Activated naive CD8-positive, alpha-beta T cell treated with anti-CD3 and anti-CD28 coated beads, Interleukin-2, amount 50 U/mL, for 24 hours (primary cell): ENCODE results near the gene CCDC24.

Experiments
- ATAC-seq: fragments of 150-1000 bp; cut with Tn5 transposase; one replicate; pipeline ENCODE4 v1.10.0; 2021
- DNase-seq: peaks from one replicate; pipeline ENCODE4 v3.0.0; 2021
- H3K27ac Mint-ChIP-seq: one replicate; pipeline ENCODE4 v1.8.0; 2021; ENCODE audit warnings: mild to moderate bottlenecking, mixed read lengths
- H3K27me3 Mint-ChIP-seq: one replicate; pipeline ENCODE4 v1.8.0; 2021; ENCODE audit warnings: mixed read lengths
- H3K36me3 Mint-ChIP-seq: one replicate; pipeline ENCODE4 v1.8.0; 2021; ENCODE audit warnings: low read depth, mixed read lengths
- H3K4me1 Mint-ChIP-seq: one replicate; pipeline ENCODE4 v1.8.0; 2021; ENCODE audit warnings: mixed read lengths
- H3K4me3 Mint-ChIP-seq: one replicate; pipeline ENCODE4 v1.8.0; 2021; ENCODE audit warnings: mild to moderate bottlenecking, moderate library complexity, mixed read lengths
- H3K9me3 Mint-ChIP-seq: one replicate; pipeline ENCODE4 v1.8.0; 2021; ENCODE audit warnings: mixed read lengths

Gene CCDC24

DNA sequence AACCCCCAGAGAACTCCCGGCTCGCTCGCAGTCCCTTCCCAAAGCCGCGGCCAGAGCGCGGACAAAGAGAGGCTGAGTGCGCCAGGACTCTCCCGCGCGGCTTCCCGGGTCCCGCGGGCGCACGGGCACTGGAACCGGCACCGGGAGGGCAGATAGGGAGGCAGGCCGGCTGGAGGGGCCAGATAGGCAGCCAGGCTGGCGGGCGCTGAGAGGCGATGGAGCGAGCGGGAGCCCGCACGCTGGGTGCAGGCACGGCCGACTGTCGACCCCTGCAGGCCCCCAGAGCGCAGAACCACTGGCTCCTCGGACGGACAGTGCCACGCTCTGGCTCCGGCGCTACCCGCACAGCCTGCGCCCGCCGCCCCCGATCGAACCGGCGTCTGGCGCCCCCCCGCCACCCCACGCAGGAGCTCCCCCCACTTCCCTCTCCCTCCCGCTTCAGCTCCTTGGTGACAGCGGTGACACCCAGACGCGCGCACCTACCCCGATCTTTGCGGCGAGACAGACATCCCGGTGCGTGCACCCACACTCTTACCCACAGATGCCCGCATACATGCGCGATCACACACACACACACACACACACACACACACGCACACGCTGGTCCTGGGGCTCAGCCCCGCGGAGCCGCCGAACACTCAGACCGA is 39.3 kb downstream of the CCDC24 start:
- Mint-ChIP-seq H3K4me1 (peaks cover 16% of the 10 kb centered on the region), H3K9me3 (no peaks in the 10 kb centered on the region), H3K36me3 (no peaks in the 10 kb centered on the region), H3K4me3 (peak overlapping the region; percentile 85), H3K27ac (peak overlapping the region; percentile 76), H3K27me3 (no peaks in the 10 kb centered on the region)
- DNase-seq: peak; percentile 55
- peak; percentile 41 for ATAC-seq

DNA sequence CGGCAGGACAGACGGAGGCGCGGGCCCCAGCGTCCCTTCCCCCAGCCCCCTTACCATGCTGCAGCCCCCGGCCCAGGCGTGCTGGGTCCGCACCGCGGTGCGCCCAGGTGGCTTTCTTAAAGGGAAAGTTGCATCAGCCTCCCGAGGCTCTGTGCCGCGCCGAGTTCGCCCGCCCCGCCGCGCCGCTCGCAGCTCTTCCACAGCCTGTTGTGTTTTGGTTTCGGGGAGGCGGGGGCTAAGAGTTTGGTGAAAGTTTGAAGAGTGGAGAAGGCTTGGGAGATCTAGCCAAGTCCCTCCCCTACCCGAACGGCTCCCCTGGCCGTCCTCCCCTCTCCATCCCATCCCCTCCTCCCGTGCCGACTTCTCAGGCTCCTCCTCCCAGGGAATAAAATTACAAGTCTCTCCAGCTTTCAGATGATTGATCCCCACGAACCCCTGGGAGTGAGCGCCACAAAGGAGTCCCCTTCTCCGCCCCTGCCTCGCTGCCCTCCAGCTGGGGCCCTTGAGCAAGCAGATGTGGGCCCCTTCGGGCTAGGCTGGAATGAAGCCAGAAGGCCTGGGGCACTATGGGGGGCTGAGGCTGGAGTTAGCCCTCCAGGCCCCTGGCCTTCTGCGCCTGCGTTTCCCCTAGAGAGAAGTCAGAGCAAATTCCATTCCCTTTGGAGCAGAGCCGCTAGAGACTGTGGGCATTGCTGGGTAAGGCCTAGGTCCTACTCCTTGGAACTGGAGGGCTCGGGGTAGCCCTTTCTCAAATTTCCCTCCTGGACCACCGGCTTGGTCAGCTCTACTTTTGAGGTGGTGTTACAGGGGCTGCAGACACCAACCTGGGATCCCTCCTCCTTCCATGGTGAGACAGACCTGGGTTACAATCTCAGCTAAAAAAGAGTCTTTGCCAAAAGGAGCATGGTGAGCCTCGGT is 40.1 kb downstream of the CCDC24 start, which contains the start of gene SLC6A9:
Gene SLC6A9, minus strand, starts transcription at position 211 of the 918 bp plus-strand sequence. CDS start 7,185 bp downstream, outside the sequence.
- H3K27ac Mint-ChIP-seq: peak within 1 kb of the TSS; percentile 76
- peak; percentile 45 for DNase-seq
- H3K4me1 Mint-ChIP-seq: peaks cover 16% of the 10 kb centered on the region
- peak within 1 kb of the TSS; percentile 85 for H3K4me3 Mint-ChIP-seq
- no peaks in the 10 kb centered on the region for H3K27me3 Mint-ChIP-seq
- peak; percentile 3 for ATAC-seq
- H3K9me3 Mint-ChIP-seq: no peaks in the 10 kb centered on the region
- no peaks in the 10 kb centered on the region for H3K36me3 Mint-ChIP-seq

DNA sequence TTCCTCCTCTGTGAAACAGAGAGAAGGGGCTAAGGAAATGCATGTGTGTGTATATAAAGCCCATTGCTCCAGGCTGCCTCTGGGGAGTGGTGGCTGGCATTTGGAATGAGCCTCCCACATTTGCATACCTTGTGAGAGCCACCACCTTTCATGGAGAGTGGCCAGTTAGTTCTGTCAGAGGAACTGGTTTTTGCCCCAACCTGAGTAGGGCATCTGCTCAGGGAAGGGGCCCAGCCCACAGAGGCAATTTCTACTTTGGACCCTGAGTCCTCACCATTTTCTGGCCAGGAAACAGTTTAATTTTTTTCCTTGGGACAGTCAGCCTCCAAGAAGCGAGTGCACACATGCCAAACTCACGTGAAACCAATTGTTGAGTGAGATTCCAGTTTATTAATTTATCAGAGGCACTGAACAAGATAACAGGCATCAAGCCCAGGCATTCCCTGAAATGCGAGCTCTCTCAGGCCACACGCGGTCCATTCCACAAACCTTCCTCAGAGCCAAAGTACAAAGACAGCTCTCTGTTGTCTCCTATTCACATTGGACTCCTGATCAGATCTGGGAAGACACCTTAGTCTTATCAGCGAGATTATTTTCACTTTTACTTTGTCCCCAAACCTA is 40.9 kb downstream of the CCDC24 start:
- no peaks in the 10 kb centered on the region for H3K27me3 Mint-ChIP-seq
- H3K4me3 Mint-ChIP-seq: peak overlapping the region; percentile 85
- no peaks in the 10 kb centered on the region for H3K9me3 Mint-ChIP-seq
- DNase-seq: no peak
- no peak overlapping the region for H3K27ac Mint-ChIP-seq
- no peaks in the 10 kb centered on the region for H3K36me3 Mint-ChIP-seq
- peaks cover 16% of the 10 kb centered on the region for H3K4me1 Mint-ChIP-seq
- ATAC-seq: no peak

DNA sequence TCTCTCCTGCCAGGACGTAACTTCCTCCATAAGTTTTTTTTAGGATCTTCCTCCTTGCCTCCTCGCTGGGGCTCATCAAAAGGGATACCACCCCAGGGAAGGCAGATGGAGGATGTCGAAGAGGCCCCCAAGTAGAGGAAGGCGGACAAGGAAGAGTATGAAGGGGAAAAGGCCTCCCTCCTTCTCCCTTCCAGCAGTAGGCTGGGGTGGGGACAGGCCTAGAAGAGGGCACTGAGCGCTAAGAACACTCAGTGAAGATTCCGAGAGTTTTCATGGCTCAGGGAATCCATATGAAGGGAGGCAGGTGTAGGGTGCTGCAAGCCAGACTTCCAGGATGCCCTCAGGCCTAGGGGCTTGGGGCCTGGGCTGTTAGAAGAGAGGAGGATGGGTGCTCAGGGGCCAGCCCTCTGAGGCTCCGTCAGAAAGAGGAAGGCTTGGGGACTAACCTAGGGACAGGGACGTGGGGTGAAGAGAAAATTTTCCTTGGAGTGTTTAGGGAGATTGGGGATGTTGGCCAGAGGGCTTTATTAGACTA is 41.7 kb downstream of the CCDC24 start:
- Mint-ChIP-seq H3K4me1 (peaks cover 16% of the 10 kb centered on the region), H3K27me3 (no peaks in the 10 kb centered on the region), H3K27ac (no peak overlapping the region), H3K36me3 (no peaks in the 10 kb centered on the region), H3K9me3 (no peaks in the 10 kb centered on the region), H3K4me3 (no peak overlapping the region)
- ATAC-seq: no peak
- DNase-seq: no peak

DNA sequence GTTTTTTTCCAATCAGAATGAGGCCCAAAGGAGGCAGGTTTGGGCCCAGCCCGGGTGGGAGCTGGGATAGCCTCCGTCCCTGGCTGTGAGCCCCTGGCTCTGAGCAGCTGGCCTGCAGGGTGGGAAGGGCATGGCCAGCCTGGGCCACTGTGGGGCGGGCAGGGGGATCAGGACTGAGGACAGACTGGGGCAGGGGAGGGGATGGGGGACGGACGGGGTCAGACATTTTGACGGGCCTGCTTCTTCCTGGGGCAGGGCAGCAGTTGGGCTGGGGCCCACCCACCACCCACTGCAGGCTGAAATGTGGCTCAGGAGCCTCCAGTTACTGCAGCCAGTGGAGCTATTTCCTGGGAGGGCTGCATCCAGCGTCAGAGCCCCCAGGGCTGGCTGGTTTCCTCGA is 42.4 kb downstream of the CCDC24 start:
- H3K36me3 Mint-ChIP-seq: no peaks in the 10 kb centered on the region
- H3K9me3 Mint-ChIP-seq: no peaks in the 10 kb centered on the region
- no peak overlapping the region for H3K4me3 Mint-ChIP-seq
- H3K27me3 Mint-ChIP-seq: no peaks in the 10 kb centered on the region
- H3K4me1 Mint-ChIP-seq: peaks cover 13% of the 10 kb centered on the region
- ATAC-seq (no peak), DNase-seq (no peak)
- H3K27ac Mint-ChIP-seq: no peak overlapping the region

DNA sequence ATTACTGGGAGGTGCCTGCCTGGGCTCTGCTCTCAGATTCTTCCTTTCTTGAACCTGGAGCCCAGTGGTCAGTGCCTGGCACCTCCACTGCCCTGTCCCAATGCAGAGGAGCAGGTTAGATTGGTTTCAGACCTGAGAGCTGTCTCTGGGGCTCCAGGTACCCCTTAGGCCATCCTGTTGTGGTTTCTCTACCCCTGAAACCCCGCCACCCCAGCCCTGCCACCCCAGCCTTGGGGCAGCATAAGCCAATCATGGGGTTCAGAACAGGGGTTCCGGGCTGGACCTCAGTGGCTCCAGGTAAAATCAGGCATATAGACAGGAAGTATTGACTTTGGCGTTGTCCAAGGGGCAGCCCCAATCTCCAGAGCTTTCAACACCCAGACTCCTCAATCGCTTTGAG is 43.0 kb downstream of the CCDC24 start:
- ATAC-seq (no peak), DNase-seq (no peak)
- no peak overlapping the region for H3K4me3 Mint-ChIP-seq
- H3K9me3 Mint-ChIP-seq: no peaks in the 10 kb centered on the region
- no peak overlapping the region for H3K27ac Mint-ChIP-seq
- no peaks in the 10 kb centered on the region for H3K27me3 Mint-ChIP-seq
- H3K36me3 Mint-ChIP-seq: no peaks in the 10 kb centered on the region
- peaks cover 6% of the 10 kb centered on the region for H3K4me1 Mint-ChIP-seq

DNA sequence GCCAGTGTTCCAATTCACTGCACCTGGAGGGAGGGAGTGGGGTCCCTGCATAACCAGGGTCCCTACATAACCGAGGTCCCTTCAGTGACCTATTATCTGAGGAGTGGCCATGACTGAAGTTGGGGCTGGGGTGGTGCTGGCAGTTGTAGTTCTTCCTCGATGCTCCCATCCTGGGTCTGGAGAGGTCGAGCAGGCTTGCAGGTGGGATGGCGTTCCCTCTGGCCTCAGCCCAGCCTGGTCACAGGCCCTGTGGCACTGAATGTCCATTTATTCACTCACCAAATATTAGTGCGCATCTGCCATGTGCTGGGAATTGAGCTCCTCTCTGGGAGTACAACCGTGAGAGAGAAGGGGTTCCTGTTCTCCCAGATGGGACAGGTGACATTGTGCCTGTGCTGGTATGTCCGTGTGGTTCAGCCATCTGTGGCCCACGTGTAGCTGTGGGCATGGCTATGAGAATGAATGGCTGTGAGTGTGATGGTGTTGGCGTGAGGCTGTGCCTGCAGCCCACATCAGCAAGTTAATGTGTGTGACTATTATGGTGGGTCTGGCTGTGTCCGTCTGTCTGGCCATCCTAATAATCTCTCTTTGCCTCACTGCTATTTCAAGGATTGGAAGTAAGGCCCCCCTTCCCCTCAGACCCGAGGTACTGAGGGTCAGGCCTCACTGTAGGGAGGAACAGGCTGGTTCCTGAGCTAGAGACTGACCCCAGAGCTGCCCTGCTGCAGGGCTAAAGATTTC is 43.7 kb downstream of the CCDC24 start:
- peaks cover 2% of the 10 kb centered on the region for H3K4me1 Mint-ChIP-seq
- DNase-seq (no peak), ATAC-seq (no peak)
- no peaks in the 10 kb centered on the region for H3K27me3 Mint-ChIP-seq
- no peak overlapping the region for H3K4me3 Mint-ChIP-seq
- no peaks in the 10 kb centered on the region for H3K9me3 Mint-ChIP-seq
- H3K27ac Mint-ChIP-seq: no peak overlapping the region
- H3K36me3 Mint-ChIP-seq: no peaks in the 10 kb centered on the region

DNA sequence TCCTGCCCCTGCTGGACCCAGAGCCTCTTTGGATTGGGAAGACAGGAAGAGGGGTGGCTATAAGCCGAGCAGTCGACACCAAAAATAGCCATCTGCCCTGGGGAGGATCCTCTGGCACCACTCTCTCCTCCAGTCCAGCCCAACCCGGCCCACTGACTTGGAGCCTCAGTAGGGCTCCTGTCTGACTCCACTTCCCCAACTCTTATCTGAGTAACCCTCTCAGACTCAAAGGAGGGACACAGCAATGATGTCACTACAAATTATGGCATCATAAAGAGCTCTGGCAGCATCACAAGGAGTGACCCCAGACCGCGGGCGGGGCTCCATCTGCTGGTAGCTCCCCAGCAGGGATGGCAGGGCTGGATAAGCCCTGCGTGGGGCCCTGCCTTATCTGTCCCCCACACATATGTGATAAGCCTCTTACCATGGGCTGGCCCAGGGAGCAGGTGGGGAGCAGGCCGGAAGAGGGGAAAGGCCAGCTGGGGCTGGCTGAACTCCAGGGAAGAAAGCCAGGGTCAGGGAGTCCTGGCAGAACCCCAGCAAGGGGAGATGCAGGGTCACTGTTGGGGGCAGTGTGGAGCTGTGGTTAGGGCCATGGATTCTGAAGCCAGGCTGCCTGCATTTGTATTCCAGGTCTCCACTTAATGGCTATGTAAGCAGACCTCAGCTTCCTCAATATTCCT is 44.5 kb downstream of the CCDC24 start:
- ATAC-seq (peak; percentile 17), DNase-seq (no peak)
- Mint-ChIP-seq H3K4me3 (no peak overlapping the region), H3K27me3 (no peaks in the 10 kb centered on the region), H3K9me3 (no peaks in the 10 kb centered on the region), H3K27ac (no peak overlapping the region), H3K36me3 (no peaks in the 10 kb centered on the region), H3K4me1 (peaks cover 2% of the 10 kb centered on the region)

DNA sequence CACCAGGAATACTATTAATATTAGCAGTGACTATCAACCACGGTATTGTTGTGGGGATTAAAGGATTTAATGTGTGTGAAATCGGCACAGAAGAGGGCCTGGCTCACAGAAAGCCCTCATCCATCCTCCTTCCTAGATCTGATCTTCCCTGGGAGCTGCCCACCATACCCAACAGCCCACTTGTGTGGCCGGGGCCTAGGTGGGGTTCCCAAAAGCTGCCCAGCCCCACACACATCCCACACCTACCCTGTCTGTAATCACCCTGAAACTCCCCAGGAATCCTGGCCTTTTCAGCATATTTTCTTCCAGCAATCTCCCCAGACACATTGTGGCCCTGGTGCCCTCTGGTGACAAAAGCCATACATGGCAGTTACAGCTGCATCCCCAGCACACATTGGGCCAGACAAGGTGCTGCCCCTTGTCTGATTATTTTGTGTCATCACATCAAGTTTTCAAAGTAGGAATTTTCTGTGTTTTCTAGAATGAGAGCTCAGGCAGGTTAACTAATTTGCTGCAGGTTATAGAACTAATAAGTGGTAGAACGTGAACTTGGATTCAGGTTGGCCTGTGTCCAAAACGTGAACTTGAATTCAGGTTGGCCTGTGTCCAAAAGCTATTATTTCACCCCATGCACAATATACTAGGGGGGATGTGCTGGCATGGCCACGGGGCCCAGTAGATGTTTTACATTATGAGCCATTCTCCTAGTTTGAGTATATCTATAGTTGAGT is 45.2 kb downstream of the CCDC24 start:
- peaks cover 2% of the 10 kb centered on the region for H3K4me1 Mint-ChIP-seq
- H3K27ac Mint-ChIP-seq: no peak overlapping the region
- H3K4me3 Mint-ChIP-seq: no peak overlapping the region
- H3K27me3 Mint-ChIP-seq: no peaks in the 10 kb centered on the region
- H3K9me3 Mint-ChIP-seq: no peaks in the 10 kb centered on the region
- ATAC-seq: peak; percentile 67
- peak; percentile 70 for DNase-seq
- no peaks in the 10 kb centered on the region for H3K36me3 Mint-ChIP-seq

DNA sequence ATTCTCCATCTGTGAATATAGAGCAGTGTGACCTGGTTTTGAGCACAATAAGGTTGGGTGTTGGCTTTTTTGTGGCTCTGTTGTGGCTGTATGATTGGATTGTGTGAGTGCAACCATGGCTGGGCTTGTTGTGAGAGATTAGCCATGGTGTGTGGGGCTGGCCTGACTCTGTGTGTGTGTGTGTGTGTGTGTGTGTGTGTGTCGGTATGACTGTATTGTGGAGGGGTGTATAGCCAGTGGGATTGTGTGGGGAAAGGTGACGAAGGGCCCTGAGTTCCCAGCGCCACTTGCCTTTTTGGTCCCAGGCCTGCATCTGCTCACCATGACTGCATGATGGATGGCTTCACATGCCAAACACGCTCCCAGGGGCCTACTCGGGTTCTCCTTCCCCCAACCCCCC is 45.8 kb downstream of the CCDC24 start:
- Mint-ChIP-seq H3K4me3 (no peak overlapping the region), H3K36me3 (no peaks in the 10 kb centered on the region), H3K27me3 (no peaks in the 10 kb centered on the region), H3K4me1 (no peaks in the 10 kb centered on the region), H3K9me3 (no peaks in the 10 kb centered on the region), H3K27ac (no peak overlapping the region)
- DNase-seq (no peak), ATAC-seq (no peak)

DNA sequence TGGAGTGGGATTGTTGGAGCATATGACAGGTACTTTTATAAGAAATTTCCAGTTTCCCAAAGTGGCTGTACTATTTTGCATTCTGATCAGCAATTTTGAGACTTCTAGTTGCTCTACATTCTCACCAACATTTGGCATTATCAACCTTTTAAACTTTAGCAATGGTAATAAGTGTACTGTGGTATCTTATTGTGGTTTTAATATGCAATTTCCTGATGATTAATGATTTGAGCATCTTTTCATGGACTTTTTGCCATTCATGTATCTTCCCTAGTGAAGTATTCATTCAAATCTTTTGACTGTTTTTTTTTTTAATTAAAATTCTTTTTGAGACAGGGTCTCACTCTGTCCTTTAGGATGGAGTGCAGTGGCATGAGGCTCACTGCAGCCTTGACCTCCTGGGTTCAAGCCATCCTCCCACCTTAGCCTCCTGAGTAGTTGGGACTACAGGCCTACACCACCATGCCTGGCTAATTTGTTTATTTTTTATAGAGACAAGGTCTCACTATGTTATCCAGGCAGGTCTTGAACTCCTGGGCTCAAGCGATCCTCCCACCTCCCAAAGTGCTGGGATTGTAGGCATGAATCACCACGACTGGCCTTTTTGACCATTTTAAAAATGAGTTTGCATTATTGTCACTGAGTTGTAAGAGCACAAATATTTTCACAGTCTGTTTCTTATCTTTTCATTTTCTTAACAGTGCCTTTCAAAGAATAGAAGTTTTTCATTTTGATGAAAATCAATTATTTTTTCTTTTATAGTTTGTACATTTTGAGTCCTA is 47.7 kb downstream of the CCDC24 start:
- Mint-ChIP-seq H3K9me3 (no peaks in the 10 kb centered on the region), H3K27ac (no peak overlapping the region), H3K4me1 (no peaks in the 10 kb centered on the region), H3K36me3 (no peaks in the 10 kb centered on the region), H3K27me3 (peaks cover 2% of the 10 kb centered on the region), H3K4me3 (no peak overlapping the region)
- no peak for ATAC-seq
- no peak for DNase-seq

DNA sequence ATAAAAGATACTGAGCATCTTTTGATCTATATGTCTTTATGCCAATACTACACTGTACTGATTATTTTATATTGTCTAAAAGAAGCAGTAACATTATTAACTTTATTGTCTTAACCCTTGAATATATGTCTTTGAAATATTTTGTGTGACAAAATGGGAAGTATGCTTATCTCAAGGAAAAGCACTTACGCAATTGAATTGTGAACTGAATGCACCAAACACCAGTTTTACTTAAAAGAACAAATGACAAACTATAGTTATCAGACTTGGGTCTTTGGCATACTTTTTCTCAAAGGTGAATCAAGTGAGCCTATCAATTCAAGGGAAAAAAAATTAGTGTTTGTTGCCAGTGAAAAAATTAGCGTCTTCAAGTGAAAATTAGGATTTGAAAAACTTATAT is 49.0 kb downstream of the CCDC24 start:
- Mint-ChIP-seq H3K27me3 (peaks cover 2% of the 10 kb centered on the region), H3K9me3 (no peaks in the 10 kb centered on the region), H3K27ac (no peak overlapping the region), H3K36me3 (no peaks in the 10 kb centered on the region), H3K4me1 (no peaks in the 10 kb centered on the region), H3K4me3 (no peak overlapping the region)
- no peak for DNase-seq
- no peak for ATAC-seq

DNA sequence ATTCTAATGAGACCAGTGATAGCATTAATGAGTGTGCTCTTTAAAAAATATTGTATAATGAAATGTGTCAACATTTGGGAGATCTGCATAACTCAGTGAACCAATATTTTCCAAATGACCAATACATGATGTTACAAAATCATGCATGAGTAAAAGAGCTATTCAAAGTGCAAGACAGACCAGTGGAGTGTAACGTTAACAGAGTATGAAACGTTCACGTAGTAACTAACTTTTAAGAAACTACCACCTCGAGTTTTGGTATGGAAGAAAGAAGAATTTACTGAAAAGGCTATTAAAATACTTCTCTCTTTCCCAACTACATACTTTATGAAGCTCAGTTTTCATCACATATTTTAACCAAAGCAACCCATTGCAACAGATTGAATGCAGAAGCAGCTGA is 49.4 kb downstream of the CCDC24 start:
- no peak for ATAC-seq
- Mint-ChIP-seq H3K4me1 (no peaks in the 10 kb centered on the region), H3K27me3 (peaks cover 2% of the 10 kb centered on the region)

More for the DNA sequence above, 49.4 kb downstream of the CCDC24 start:
- H3K27ac Mint-ChIP-seq: no peak overlapping the region
- no peaks in the 10 kb centered on the region for H3K36me3 Mint-ChIP-seq
- DNase-seq: no peak
- no peak overlapping the region for H3K4me3 Mint-ChIP-seq
- H3K9me3 Mint-ChIP-seq: no peaks in the 10 kb centered on the region
